Testis (tissue), 2 donors: ENCODE results near the gene SRPK1.

Source experiments
- POLR2A ChIP-seq: fragments of 450-650 bp; IDR thresholded peaks from one replicate; pipeline ENCODE4 v1.6.1; 2017; ENCODE audit warnings: antibody characterized with exemption, mild to moderate bottlenecking, moderate library complexity
- TF ChIP-seq, protein P1 (sequence below), 3 experiments: fragments of 450-650 bp in 2 of 3; fragments of 200-600 bp in 1 of 3; sonication (generic) in 1 of 3; IDR thresholded peaks; one replicate each; pipeline ENCODE4 v1.5.1; 2016 to 2019; ENCODE audit warnings: antibody characterized with exemption in 3 of 3, mild to moderate bottlenecking in 2 of 3, moderate library complexity in 1 of 3

DNA sequence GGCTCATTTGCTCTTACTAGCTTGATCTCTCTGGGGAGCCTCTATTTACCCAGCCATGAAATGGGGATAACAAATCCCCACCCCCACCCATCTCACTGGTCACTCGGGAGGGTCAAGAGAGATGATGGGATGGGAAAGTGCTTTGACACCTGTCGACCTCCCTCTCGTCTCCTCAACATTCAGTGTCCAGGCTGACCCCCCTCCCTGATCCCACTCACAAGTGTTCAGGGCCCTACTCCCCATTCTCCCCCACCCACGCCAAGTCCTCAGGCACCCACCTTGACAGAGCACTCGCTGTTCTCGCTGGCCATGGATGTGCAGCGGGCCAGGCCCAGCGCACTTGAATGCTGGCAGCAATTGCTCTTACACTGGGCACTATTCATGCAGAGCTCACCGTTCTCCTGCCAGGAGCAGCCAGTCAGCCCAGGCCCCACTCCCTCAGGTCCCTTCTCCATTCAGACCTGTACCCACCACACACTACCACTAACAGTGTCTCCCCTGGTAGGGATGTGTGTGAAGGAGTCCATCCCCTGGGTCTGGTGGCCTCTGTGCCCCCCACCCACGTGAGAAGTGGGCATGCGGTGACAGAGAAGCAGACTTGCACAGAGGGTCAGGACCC is 125.3 kb downstream of the SRPK1 start:
- TF ChIP-seq, protein P1, sequence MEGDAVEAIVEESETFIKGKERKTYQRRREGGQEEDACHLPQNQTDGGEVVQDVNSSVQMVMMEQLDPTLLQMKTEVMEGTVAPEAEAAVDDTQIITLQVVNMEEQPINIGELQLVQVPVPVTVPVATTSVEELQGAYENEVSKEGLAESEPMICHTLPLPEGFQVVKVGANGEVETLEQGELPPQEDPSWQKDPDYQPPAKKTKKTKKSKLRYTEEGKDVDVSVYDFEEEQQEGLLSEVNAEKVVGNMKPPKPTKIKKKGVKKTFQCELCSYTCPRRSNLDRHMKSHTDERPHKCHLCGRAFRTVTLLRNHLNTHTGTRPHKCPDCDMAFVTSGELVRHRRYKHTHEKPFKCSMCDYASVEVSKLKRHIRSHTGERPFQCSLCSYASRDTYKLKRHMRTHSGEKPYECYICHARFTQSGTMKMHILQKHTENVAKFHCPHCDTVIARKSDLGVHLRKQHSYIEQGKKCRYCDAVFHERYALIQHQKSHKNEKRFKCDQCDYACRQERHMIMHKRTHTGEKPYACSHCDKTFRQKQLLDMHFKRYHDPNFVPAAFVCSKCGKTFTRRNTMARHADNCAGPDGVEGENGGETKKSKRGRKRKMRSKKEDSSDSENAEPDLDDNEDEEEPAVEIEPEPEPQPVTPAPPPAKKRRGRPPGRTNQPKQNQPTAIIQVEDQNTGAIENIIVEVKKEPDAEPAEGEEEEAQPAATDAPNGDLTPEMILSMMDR (IDR thresholded peaks at IDR 0.05), result no peak
- no peak for TF ChIP-seq POLR2A
